Brain microvascular endothelial cell (primary cell): ENCODE results near the gene ABLIM1.

Source experiments
- DNase-seq: peaks from one replicate; pipeline ENCODE4 v3.0.0-alpha.2; 2020
- H3K27ac ChIP-seq: fragments of 250-450 bp; sonication (Bioruptor Pico); 2 replicates; pipeline ENCODE4 v1.5.1; 2020; ENCODE audit warnings: mild to moderate bottlenecking, moderate library complexity
- H3K27me3 ChIP-seq: fragments of 250-450 bp; sonication (Bioruptor Pico); replicated peaks from 2 replicates; pipeline ENCODE4 v1.5.1; 2020; ENCODE audit warnings: mild to moderate bottlenecking
- H3K36me3 ChIP-seq: fragments of 250-450 bp; sonication (Bioruptor Pico); replicated peaks from 2 replicates; pipeline ENCODE4 v1.5.1; 2020; ENCODE audit warnings: mild to moderate bottlenecking
- H3K4me3 ChIP-seq: 2 replicates; pipeline ENCODE4 v1.5.1; 2011; ENCODE audit warnings: low read depth, mild to moderate bottlenecking, control low read depth, low read length, moderate library complexity
- CTCF ChIP-seq: IDR thresholded peaks from 2 replicates; pipeline ENCODE4 v1.5.1; 2011; ENCODE audit warnings: low read depth, mild to moderate bottlenecking, moderate library complexity, low read length, control low read depth, inconsistent platforms; ENCODE audit errors: missing control alignments
- in situ Hi-C: cut with HindIII; loops from 2 replicates; pipeline ENCODE4 v1.10.0; 2017; ENCODE audit warnings: low sequenced_read_pairs, low pct_ligation_motif_present

Gene ABLIM1

GRCh38 chr10:114613237-114613979, 44.7 kb downstream of the ABLIM1 start:
- Histone ChIP-seq H3K27ac (no peak overlapping the region), H3K36me3 (no peaks in the 10 kb centered on the region), H3K27me3 (no peaks in the 10 kb centered on the region), H3K4me3 (no peak overlapping the region)
- in situ Hi-C loops, result no loop called here
- TF ChIP-seq CTCF, result no peak
- no peak for DNase-seq

- no peak for DNase-seq
- H3K4me3 ChIP-seq, result no peak overlapping the region
- TF ChIP-seq CTCF, result no peak
- H3K27me3 ChIP-seq, result no peaks in the 10 kb centered on the region
- in situ Hi-C loops, result no loop called here
- no peaks in the 10 kb centered on the region for H3K36me3 ChIP-seq
- no peak overlapping the region for H3K27ac ChIP-seq
These were observed 46.5 kb downstream of the ABLIM1 start for GRCh38 chr10:114611617-114612016.

GRCh38 chr10:114609518-114610426, 48.3 kb downstream of the ABLIM1 start:
- Histone ChIP-seq H3K4me3 (no peak overlapping the region), H3K27me3 (no peaks in the 10 kb centered on the region), H3K36me3 (no peaks in the 10 kb centered on the region), H3K27ac (no peak overlapping the region)
- DNase-seq, result no peak
- no peak for TF ChIP-seq CTCF
- in situ Hi-C loops, result no loop called here

GRCh38 chr10:114607358-114607998, 50.6 kb downstream of the ABLIM1 start:
- no peaks in the 10 kb centered on the region for H3K27me3 ChIP-seq
- no peak overlapping the region for H3K27ac ChIP-seq
- no peak overlapping the region for H3K4me3 ChIP-seq
- DNase-seq, result no peak
- in situ Hi-C loops, result no loop called here
- TF ChIP-seq CTCF, result no peak
- H3K36me3 ChIP-seq, result no peaks in the 10 kb centered on the region

GRCh38 chr10:114605155-114605797, 52.8 kb downstream of the ABLIM1 start:
- DNase-seq, result no peak

More at GRCh38 chr10:114605155-114605797, 52.8 kb downstream of the ABLIM1 start:
- Histone ChIP-seq H3K4me3 (no peak overlapping the region), H3K27ac (no peak overlapping the region), H3K27me3 (no peaks in the 10 kb centered on the region), H3K36me3 (no peaks in the 10 kb centered on the region)
- no peak for TF ChIP-seq CTCF
- in situ Hi-C loops, result no loop called here
